HG02678 (cell line): ENCODE measurements around the gene TEDDM1.
"Not testable (repeated sequence)": the region's sequence is repeated elsewhere in the genome, so short reads cannot be mapped to it uniquely, and the experiment has no call there.

Experiments used
- ATAC-seq: cut with Tn5 transposase; IDR thresholded peaks from one replicate; pipeline ENCODE4 v1.9.1; 2021; ENCODE audit warnings: mild to moderate bottlenecking, moderate library complexity; ENCODE audit not compliant: unreplicated experiment

The TEDDM1 gene, protein sequence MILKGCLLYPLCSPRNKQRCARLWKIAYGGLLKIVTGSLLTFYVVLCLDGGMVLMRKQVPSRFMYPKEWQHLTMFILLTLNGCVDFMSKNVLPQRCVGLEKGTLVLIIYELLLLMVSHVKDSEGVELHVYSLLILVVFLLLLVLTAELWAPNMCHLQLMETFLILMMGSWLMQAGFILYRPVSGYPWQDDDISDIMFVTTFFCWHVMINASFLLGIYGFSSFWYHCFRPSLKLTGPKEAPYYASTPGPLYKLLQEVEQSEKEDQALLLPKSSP

DNA sequence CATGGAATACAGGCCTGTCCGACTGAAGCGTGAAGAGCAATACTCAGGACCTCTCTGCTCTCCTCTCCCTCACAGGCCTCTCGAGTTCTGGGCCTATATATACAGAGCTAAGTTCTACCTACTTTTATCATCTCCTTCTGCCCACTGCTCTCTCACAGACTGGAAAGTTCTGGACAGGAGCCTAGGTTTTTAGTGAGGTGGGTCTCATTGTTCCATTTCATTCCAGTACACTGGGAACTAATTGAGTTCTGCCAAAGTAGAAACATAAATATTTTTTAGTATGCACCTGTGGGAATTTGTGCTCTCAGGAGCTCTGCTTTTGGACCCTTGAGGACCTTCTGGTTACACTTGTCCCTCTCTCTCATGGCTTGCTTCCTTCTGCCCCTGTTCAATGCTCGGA, at the start of gene TEDDM1:
Gene TEDDM1 (minus strand): TSS at position 101 of the 400 bp plus-strand sequence. CDS start 182 bp downstream, outside the sequence.
- no peak for ATAC-seq

DNA sequence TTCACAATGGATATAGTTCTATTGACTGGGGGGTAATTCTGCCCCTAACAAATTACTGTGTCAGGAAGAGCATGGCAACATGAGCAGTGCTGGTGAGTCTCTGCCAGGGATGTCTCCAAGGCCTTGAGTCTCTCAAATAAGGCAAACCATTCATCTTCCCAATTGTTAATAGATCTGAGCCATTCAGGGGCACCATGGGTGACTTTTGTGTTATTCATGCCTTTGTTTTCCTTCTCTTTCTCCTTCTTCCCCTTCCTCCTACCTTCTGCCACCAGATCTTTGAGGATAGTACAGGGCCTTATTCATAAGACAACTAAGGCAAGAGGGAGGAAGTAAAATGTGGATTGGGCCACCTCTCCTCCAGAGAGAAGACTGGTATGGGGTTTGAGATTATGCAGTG, 49.6 kb upstream of the TEDDM1 start, which contains the start of gene RGSL1:
Gene RGSL1 (plus strand): TSS at position 60 of the 400 bp plus-strand sequence. CDS start 20 bp downstream, at position 80.
- no peak for ATAC-seq

DNA sequence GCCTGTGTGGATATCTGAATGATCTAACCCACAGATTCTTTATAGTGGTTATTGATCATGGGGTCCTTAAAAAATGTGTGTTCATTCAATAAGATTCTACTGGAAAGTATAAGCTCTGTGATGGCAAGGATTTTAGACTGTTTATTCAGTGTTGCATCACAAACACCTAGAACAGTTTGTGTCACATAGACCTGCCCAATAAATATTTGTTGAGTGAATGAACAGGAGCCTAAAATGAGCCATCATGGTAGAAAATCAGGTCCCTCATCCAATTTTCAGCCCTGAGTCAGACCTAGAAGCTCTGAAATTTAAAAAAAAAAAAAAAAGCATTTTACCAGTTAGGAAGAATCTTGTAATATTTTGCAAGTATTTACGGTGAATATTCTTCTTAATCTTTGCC, 47.2 kb upstream of the TEDDM1 start:
- no peak for ATAC-seq

DNA sequence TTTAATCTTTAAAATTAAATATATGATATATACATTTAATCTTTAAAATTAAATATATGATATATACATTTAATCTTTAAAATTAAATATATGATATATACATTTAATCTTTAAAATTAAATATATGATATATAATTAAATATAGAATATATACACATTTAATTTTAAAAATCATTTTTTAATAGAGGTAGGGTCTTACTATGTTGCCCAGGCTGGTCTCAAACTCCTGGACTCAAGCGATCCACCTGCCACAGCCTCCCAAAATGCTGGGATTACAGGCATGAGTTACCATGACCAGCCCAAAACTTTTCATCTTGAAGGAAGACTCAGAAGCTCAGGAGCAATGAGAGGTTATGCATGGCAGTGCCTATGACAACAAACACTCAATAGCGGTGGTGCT, 46.7 kb upstream of the TEDDM1 start:
- ATAC-seq: not testable (repeated sequence)

DNA sequence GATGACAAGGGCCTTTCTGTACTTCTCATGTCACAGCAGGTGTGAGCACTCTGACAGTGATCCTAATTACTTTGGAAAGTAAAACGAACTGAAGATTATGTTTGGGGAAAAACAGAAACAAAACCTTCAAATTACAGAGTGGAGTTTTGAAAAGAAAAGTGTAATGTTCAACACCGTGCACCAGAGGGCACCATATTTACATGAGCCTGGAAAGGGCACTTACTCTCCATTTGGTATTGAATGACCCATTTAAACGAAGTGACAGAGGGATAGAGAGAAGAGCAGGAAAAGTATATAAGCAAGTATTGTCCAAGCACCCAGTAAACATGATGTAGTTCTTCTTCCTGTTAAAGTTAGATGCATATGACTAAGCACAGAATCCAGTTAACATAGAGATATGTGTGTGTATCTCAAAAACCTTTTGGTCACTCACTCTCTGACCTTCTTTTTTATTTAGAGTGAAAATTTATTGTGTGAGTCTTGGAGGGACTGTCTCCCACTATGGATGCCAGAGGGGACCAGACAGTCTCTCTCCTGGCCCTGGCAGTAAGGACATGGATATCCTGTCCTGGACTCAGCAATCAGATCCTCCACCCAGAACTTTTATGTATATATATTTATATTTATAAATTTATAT, 45.7 kb upstream of the TEDDM1 start:
- ATAC-seq: peak; percentile 60

DNA sequence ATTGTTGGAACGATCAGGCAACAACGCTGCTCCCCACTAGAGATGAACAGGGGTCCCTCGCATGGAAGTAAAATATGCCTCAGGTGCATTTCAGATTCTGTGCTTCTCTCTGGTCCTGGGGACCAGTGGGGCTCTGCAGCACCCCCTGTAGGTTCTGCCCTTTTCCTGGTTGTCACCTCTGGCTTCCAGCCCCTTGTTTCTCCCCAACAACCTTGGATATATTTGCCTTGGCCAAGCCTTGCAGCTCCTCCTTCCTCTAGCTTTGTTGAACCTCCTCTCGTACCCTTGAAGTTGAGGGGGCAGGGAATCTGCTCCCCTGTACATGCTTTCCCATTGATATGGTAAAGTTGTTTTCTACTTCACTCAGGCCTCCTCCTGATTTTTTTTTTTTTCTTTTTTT, 44.0 kb upstream of the TEDDM1 start:
- no peak for ATAC-seq

DNA sequence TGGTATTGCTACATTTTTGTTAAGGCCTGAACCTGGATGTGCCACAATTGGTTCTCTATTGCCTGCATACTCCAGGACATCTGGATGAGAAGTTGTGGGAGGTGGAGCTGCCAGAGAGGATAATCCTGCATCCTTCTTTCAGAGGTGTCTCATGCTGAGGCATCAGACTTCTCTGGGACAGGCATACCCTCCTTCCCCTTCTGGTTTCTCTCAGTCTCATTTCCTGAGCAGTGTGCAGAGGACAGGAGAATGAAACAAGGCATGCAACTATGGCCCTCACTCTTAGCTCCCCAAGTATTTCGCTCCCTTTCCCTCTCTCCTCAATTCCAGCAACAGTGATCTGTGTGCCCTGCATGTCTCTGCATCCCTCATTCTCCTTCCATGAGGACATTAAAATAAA, 41.9 kb upstream of the TEDDM1 start:
- ATAC-seq: no peak

DNA sequence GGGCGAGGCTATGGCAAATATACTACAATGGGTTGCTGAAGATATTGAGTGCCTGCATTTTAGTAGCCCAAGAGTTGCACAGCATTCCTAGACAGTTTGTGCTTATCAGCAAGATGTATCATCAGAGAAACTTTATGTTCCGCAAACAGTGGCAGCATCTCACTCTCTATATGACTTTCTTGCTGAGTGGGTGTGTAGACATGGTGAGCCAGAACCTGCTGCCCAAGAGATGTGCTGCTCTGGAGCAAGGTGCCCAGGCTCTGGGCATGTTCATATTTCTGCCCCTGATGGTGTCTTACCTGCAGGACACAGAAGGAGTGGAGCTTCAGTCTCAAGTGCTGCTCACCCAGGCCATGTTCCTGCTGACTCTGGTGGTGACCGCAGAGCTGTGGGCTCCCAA, 41.3 kb upstream of the TEDDM1 start:
- no peak for ATAC-seq

DNA sequence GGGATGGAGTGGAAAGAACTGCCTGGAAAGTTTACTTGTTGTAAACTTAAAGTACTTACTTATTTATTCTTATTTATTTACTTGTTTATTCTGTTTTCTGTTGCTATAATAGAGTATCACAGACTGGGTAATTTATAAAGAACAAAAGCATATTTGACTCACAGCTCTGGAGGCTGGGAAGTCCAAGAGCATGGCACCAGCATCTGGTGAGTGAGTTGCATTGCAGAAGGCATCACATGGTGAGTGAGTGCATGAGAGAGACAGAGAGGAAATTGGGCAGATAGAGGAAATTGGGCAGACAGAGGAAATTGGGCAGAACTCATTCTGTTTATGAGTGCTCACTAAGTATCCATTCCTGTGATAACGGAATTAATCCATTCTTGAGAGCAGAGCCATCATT, 37.9 kb upstream of the TEDDM1 start:
- no peak for ATAC-seq

DNA sequence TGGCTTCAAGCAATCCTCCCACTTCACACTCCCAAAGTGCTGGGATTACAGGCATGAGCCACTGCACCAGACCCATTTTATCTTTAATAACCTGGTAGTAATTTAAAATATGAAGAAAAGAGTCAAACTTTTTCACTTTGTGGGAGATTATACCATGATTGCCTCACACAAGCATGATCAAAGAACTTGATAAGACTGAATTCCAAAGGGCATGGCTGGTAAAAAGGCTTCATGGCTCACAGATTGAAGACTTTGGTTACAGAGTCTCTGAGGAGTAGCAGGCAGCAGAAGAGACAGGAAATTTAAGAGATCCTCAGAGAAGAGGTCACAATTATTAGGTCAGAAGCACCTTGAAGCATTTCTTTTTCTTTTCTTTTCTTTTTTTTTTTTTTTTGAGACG, 33.1 kb upstream of the TEDDM1 start:
- no peak for ATAC-seq

DNA sequence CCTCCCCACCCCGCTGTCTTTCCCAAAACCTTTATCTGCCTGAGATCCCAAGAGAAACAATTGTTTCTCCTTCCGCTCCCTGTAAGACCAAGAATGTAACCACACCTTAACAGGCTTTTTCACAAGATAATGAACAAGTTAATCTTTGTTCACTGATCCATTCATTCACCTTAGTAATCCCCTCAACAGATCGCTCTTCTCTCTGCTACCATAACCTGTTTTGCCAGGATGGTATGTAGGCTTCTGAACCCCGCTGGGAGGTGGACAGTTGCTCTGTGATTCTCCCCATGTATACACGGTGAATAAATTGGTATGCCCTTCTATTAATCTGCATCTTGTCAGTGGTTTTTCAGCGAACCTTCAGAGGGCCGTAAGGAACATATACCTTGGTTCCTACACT, 30.8 kb upstream of the TEDDM1 start:
- ATAC-seq: no peak

DNA sequence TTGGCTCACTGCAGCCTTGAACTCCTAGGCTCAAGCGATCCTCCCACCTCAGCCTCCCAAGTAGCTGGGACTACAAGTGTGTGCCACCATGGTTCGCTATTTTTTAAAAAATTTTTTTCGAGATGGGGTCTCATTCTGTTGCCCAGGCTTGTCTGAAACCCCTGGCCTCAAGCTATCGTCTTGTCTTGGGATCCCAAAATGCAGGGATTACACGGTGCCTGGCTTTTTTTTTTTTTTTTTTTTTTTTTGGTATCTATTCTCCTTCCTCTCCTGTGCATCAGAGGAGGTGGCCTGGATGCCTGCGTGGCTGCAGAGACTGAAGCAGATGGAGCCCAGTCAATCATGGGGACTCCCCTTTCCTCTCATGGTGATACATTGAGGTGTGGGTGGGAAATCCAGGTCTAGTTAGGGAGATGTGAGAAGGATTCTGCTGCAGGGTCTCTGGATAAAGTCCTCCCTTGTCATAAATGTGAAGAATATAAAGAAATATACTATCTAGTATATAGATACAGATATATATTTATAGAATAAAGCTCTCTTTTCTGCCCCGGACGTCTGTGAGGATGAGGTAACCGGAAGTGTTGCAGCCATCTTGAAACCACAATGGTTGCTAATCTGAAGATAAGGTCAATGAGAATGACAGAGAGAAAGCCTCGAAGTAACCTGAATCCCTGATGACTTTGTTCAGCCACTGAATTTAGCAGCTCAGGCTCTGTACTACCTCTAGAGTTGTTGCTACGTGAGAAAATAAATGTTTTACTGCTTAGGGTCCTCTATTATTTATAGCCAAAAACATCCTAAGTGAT, 30.0 kb upstream of the TEDDM1 start:
- ATAC-seq: peak; percentile 26

DNA sequence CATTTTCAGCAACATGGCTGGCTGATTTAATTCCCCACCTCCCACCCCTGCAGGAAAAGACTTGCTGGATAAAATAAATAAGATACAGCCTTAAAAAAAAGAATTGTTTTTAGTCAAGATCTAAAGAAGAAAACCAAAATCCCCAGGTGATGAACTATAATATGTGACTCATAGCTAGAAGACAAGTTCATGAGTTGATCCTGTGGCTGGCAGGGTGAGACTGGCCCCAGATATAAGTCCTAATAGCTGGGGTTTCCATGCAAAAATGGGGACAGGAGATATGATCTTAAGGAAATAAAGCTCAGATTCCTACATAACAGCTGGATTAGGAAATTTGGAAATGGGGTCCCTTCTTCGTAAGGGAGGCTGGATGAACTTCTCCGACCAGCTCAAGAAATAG, 27.6 kb upstream of the TEDDM1 start:
- ATAC-seq: no peak

DNA sequence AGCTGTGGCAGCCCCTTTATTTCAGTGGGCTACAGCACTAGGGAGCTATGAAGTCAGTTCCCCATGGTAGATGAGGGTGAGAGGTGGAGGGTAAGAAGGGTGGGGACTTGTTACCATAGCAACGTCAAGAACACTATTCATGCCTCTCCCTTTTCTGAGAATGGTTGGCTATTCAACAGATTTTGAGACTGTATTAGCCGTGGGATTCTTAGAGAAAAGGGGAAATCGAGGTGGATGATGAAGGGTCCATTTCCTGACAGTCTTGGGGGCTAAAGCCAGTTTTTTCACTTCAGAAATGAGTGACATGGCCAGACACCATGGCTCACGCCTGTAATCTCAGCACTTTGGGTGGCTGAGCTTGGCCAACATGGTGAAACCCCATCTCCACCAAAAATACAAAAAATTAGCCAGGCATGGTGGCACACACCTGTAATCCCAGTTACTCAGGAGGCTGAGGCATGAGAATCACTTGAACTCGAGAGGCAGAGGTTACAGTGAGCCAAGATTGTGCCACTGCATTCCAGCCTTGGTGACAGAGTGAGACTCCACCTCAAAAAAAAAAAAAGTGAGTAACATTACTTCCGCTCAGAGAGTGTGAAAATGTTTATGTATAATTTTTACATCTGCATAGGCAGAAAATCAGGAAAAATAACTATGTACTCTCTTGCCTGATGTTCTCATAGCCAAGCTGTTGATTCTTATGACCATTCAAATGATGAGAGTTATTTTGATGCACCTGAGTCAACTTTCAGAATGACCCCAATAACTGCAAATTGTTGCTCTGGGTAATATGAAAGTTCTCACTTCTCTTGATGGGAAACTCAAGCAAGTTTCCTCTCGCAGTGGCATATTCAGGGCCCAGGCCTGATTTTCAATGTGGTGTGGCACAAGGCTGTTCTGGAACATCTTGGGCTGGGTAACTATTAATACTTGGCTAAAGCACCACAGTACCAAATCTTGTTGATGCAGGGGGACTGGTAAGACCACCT, 26.3 kb upstream of the TEDDM1 start:
- ATAC-seq: peak; percentile 80

DNA sequence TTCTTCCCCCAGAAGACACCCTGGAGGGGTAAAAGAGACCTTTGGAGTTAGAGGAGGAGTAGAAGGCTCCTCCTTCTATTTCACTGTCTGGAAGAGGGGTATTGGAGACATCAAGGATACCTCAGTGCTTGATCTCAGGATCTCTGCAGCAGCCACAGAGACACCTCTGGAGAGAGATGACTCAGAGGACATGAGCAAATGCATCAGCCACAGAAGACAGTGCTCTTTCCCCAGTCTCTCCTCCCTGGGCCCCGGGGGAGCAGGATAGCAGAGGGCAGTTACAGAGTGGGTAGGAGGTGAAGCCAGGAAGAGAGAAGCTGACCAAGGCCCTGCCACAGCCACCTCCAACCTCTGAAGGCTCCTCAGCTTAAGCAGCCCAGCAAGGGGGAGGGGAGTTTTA, 15.3 kb upstream of the TEDDM1 start:
- ATAC-seq: no peak

DNA sequence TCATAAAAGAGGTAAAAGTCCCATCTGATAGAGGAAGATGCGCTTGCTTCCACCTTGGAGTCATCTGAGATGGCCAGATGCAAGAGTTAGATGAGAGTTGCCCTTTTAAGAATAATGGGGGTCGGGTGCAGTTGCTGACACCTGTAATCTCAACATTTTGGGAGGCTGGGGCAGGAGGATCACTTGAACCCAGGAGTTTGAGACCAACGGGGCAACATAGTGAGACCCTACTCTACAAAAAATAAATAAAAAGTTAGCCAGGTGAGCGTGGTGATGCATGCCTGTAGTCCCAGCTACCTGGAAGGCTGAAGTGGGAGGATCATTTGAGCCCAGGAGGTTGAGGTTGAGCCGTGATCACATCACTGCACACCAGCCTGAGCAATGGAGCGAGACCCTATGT, 13.5 kb upstream of the TEDDM1 start:
- ATAC-seq: no peak

DNA sequence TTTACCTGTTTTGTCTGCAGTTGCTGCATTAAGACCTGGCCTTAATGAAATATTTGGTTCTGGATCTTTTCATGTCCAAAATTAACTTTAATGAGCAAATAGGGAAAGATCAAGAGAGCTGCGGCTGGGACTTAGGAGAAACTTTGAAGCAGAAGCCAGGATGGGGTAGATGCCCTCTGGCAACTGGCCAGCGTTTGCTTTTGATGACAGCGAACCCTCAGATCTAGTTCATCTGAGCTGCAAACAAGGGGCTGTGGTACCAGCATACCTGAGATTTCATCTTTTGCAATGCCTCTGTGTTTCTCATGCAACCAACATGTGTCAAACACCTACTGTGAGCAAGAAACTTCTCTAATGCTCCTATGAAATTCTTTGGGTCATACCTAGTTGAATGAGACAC, 13.0 kb upstream of the TEDDM1 start:
- ATAC-seq: no peak

DNA sequence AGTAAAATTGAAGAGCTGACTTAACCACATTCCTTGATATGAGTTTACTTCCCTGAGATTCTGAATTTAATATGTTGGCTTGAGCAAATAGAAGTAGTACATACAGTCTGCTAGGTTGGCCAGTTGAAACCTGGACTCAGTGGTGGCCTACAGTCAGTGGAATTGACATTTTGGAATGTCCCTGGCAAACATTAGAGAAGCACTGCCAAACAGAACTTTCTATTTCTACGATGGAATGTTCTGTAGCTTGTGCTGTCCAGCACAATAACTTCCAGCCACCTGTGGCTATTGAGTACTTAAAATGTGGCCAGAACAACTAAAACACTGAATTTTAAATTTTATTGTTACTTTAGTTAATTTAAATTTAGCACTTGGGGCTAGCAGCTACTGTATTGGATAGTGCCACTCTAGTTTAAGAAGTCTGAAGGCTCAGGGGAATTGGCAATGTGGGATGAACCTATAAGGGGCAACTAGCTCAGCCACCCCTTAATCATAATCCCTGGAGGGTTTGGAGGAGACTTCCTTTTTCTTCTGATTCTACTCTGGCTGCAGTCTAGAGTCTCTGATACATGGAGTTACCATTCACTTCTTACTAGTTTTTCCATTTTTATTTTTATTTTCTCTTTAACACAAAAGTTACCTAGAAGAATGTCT, 10.3 kb upstream of the TEDDM1 start:
- no peak for ATAC-seq

DNA sequence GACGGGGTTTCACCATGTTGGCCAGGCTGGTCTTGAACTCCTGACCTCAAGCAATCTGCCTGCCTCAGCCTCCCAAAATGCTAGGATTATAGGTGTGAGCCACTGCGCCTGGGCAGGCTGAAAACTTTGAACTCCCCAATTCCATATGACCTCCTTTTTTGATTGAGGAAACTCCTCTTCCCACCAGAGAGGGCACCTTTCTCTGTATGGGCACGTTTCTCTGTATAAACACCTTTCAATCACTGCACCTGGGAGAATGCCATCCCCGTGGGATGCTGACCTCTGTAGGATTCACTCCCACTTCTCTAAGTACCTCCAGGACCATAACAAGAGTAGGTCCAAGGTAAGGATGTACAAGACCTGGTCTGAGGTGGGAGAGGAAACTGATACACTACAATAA, 9.7 kb upstream of the TEDDM1 start:
- no peak for ATAC-seq

DNA sequence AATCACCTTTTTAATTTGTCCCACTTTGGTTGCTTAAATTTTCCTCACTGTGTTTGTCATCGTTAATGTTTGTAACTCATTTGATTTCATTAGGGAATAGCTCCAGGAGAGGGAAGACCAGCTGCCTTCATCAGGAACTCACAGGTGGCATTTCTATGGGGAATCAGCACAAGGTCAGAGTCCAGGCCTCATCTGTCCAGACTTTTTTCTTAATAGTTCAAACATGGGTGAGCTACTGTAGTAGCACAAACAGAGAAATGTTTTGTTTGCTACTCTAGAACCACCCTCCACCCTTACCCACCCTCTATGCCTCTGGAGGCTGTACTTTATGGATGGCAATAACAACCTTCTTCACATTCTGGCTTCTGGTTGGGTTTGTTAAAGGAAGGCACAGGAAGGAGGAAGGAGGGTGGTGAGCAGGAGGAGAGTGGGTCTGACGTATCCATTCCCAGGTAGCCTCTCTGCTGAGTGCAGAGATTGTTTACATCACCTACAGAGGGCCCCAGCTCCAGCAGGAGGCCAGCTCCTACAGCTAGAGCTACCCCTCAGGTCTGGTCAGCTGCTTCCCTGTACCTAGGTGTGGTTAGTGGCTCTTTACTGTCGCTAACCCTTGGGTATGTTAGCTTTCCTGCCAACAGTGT, 8.1 kb upstream of the TEDDM1 start:
- ATAC-seq: no peak
